Measurements from ENCODE around the gene KRT85.

DNA sequence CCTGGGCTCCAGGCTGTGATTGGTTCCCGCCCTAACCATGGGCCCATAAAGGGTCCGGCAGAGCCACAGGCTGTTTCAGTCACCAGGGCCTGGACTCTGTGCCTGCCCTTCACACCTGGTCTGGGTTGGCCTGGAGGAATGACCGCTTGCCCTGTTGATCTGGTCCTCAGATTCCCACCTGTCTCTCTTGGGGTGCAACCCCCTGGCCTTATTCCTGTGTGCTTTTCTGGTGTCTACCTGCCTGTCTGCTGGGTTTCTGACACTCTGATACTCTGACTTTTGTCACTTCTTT, 43.2 kb downstream of the KRT85 start:
- TF ChIP-seq EZH2 (IDR thresholded peaks at IDR 0.05), result no peak
- TF ChIP-seq, protein P1, sequence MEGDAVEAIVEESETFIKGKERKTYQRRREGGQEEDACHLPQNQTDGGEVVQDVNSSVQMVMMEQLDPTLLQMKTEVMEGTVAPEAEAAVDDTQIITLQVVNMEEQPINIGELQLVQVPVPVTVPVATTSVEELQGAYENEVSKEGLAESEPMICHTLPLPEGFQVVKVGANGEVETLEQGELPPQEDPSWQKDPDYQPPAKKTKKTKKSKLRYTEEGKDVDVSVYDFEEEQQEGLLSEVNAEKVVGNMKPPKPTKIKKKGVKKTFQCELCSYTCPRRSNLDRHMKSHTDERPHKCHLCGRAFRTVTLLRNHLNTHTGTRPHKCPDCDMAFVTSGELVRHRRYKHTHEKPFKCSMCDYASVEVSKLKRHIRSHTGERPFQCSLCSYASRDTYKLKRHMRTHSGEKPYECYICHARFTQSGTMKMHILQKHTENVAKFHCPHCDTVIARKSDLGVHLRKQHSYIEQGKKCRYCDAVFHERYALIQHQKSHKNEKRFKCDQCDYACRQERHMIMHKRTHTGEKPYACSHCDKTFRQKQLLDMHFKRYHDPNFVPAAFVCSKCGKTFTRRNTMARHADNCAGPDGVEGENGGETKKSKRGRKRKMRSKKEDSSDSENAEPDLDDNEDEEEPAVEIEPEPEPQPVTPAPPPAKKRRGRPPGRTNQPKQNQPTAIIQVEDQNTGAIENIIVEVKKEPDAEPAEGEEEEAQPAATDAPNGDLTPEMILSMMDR (IDR thresholded peaks at IDR 0.05), result no peak

All from neural progenitor cell (in vitro differentiated cells).